AG09309 (cell line): Measurements from ENCODE around the gene C14orf132.

Source experiments
- DNase-seq: peaks from one replicate; pipeline ENCODE4 v3.0.0-alpha.2; 2010; ENCODE audit warnings: low read depth
- H3K4me3 ChIP-seq: 2 replicates; pipeline ENCODE4 v1.5.1; 2011; ENCODE audit warnings: mild to moderate bottlenecking, low read depth, low read length, moderate library complexity; ENCODE audit not compliant: control insufficient read depth
- TF ChIP-seq, protein P1 (sequence below): IDR thresholded peaks from 2 replicates; pipeline ENCODE4 v1.5.1; 2011; ENCODE audit warnings: mild to moderate bottlenecking, low read depth, low read length, inconsistent platforms; ENCODE audit not compliant: insufficient read depth, control insufficient read depth; ENCODE audit errors: missing control alignments

Gene C14orf132

DNA sequence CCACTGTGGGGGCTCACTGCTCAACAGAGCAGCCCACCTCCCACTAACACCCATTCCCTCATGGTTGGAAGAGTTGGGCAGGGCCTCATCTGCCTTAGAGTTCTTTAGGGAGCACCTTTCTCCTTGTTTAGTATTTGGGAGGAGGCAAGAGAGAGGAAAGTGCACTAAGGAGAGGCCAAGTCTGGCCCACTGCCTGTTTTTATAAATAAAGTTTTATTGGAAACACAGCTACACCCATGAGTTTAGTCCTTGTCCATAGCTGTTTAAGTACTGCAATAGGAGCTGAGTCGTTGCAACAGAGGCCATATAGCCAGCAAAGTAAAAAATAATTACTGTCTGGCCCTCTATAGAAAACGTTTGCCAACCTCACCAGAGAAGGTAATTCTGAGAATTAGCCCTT is 63.9 kb downstream of the C14orf132 start:
- TF ChIP-seq, protein P1, sequence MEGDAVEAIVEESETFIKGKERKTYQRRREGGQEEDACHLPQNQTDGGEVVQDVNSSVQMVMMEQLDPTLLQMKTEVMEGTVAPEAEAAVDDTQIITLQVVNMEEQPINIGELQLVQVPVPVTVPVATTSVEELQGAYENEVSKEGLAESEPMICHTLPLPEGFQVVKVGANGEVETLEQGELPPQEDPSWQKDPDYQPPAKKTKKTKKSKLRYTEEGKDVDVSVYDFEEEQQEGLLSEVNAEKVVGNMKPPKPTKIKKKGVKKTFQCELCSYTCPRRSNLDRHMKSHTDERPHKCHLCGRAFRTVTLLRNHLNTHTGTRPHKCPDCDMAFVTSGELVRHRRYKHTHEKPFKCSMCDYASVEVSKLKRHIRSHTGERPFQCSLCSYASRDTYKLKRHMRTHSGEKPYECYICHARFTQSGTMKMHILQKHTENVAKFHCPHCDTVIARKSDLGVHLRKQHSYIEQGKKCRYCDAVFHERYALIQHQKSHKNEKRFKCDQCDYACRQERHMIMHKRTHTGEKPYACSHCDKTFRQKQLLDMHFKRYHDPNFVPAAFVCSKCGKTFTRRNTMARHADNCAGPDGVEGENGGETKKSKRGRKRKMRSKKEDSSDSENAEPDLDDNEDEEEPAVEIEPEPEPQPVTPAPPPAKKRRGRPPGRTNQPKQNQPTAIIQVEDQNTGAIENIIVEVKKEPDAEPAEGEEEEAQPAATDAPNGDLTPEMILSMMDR: no peak
- no peak overlapping the region for H3K4me3 ChIP-seq
- DNase-seq: no peak

DNA sequence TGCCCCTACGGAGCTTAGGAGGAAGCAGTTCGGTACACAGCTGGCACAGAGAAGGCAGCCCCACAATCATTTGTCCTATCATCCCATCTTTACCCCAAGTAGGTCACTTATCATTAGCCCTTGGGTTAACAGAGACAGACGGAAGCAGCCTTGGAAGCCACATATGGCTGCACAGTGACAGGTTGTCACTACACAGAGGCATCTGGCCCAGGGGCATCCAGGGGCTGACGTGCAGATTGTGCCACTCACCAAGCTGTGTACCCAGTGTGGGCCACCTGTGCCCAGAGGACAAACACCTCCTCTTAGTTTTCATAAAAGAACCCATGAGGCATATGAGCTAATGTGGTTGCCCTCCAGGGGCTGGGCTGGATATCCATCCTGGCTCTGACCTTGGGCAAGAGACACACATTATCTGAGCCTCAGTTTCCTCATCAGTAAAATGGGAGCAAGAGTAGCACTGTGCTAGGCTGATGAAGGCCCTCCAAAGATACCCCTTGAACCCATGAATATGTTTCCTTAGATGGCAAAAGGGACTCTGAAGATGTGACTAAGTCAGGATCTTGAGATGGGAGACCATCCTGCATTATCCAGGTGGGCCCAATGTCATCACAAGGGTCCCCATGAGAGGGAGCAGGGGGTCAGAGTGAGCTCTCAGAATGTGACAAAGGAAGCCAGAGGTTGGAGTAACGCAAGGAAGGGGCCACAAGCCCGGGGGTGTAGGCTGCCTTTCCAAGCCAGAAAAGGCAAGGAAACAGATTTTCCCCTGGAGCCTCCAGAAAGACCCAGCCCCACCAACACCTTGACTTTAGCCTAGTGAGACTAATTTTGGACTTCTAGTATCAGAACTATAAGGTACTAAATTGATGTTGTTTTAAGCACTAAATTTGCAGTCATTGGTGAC is 64.6 kb downstream of the C14orf132 start:
- DNase-seq: no peak
- TF ChIP-seq, protein P1: no peak
- no peak overlapping the region for H3K4me3 ChIP-seq

DNA sequence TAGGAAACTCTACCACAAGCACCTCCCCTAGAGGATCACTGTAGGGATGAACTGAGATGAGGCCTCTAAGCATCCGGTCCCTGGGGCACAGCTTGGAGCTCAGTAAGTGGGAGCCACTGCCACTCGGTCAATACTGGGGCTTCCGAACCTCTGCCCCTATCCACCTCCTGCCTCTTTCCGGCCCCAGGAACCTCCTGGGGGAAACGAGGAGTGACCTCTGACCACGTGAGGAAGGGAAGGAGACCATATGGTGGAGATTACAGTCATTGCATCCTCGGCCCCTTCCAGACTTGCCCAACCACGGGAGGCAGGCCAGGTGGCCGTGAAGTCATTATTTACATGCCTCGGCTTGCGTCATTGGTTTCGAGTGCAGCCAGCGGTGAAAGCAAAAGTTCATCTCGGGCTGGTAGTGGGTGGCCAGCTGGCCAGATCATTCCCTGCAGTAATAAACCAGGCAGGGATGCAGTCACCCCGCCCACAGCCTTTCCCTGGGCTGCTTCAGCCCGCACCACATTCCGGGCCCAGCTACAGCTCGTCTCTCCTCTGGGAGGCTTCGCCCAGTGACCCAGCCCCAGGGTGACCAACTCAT is 65.4 kb downstream of the C14orf132 start:
- TF ChIP-seq, protein P1: no peak
- H3K4me3 ChIP-seq: no peak overlapping the region
- DNase-seq: peak; percentile 98

DNA sequence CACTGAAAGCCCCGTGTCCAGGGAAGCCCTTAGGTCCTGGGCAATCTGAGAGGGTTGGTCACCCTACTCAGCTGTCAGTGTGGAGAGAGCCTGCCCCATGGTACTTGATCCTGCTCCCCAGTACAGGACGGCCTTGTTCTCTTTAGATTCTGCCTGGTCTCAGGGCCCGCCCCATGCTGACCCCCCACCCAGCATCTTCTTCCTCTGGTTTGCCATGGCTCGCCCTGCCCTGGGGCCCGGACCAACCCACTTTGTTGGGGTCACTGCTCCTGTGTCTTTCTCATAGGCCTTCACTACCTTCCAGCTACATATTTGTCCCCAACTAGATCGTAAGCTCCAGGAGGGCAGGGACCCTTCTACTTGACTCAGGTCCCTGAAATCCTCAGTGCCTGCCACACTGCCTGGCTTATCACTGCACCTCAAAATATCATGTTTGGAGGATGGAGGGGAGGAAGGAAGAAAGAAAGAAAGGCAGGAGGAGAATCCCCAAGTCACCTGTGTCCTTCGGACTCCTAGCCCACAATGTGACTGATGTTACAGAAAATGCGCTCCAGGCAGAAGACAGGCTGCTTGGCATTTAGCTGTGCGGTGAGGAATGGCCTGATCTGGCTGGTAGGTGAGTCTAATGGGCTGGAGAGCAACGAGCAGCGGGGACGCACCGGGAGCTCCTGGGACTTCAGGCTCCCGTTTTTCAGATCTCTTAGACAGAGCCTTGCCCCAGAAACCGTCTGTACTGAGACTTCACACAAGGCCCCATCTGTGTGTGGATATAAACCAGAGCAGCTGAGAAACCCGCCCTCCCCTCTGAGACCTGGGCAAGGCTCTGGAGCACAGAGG is 66.1 kb downstream of the C14orf132 start:
- H3K4me3 ChIP-seq: no peak overlapping the region
- DNase-seq: no peak
- TF ChIP-seq, protein P1: no peak

DNA sequence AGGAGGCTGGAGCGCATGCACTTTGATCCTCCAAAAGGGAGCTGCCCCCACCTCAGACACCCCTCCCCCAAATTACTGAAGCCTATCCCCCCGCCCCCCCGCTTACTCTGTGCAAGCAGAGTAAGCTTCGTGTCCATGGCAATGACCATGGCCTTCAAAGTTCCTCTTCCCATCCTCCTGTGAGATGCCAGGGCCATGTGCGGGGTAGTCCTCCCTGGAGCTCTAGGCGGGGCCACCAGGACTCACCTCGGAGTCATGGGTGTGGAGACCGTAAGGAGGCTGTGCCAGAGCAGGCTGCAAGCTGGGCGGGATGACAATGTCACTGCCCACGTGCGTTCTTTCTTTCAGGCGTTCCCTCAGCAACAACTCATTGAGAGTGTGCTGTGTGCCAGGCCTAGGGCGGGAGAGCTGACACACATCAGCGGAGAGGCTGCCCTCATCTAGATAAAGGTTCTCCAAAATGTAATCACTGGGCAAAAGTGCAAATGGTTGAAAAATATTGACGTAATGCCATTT is 66.8 kb downstream of the C14orf132 start:
- H3K4me3 ChIP-seq: no peak overlapping the region
- TF ChIP-seq, protein P1: no peak
- DNase-seq: no peak

DNA sequence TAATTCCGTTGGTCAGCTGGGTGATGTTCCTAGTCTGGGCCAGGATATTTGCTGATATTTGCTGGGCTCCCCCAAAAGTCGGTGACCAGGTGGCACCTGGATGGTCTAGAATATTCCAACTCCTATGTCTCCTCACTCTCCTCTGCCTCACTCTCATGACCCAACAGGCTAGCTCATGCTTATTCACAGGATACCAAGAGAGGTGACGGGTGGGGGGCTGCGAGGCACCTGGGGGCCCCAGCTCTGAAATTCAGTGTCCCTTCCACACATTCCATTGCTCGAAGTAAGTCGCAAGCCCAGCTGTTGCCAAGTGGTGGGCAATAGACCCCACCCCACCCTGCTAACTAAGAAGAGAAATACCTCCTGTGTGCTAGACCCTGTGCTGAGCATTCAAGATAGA is 67.7 kb downstream of the C14orf132 start:
- no peak overlapping the region for H3K4me3 ChIP-seq
- TF ChIP-seq, protein P1: no peak
- DNase-seq: no peak
